ENCODE results near the gene GREB1.

Gene GREB1

DNA sequence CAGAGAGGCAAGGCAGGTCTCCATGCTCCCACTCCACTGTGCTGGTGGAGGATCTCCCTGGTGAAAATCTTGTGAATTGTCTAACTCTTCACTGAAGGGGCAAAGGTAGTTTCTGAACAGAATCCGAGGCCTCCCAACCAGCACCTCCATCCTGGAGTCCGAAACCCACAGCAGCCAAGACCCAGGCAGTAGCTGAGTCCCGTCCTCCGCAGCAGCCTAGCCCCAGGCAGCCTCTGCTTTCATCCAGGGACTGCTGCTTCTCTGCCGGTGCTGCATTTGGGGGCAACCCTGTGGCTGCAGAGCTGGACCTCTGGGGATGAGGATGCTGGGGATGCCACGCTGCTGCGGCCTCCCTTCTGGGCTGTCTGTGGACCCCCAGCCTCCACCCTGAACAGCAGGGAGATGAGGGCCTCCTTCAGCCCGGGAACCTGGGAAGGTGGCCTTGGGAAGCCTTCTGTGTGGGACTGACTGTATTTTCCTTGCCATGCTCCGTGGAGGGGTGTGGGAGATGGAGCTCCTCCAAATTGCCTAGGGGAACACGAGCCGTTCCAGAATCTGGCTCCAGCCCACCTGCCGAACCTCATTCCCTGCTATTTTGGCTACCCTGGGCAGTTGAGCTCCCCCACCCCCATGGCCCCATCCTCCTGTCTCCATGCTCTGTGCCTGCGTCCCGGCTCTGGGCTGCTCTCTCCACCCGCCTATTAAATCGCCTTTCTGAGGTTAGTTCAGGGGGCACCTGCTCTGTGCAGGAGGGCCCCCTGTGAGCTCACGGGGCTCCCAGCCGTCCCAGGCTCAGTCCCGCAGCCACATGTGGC is 48.2 kb downstream of the GREB1 start:
- DNase-seq, result no peak

DNA sequence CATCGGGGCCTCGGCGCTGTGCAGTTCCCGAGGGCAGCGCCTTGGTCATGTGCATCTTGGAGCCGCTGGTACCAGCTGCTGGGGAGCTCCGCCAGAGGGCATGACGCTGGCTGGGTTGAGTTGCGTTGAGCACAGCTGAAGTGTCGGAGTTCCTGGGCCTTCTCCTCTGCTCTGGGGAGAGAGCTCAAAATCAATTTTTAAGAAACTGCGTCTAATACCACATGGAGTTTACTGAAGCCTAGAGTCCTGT is 48.7 kb downstream of the GREB1 start:
- no peak for DNase-seq

- DNase-seq, result peak; percentile 20
These were observed 49.3 kb downstream of the GREB1 start for GRCh38 chr2:11582862-11583752.

DNA sequence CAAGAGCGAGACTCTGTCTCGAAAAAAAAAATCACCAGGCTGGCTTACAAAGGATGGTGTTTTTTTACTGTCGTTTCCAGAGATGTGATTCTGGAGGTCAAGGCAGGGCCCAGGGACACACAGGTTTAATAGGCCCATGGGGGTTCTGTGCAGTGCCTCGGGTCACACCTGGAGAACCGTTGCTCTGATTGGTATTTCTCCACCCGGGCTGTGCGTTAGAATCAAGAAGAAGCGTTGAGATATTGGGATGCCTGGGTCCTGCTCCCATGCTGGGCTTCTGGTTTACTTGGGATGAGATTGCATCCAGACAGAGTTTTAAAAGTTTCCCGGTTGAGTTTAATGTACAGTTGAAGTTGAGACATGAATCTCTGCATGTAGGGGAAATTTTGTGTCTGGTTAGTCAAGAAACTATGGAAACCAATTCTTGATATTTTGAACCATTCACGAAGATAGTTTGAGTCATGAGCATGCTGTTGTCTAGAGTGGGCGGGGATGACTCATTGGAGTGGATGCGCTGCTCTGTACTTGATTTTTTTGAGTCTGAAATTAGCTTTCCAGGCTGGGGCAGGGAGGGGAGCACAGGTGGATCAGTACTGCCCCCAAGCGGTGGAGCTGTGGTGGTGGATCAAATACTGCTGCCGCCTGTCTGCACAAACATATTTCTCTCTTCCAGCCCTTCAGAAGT is 50.1 kb downstream of the GREB1 start:
- peak; percentile 49 for DNase-seq

DNA sequence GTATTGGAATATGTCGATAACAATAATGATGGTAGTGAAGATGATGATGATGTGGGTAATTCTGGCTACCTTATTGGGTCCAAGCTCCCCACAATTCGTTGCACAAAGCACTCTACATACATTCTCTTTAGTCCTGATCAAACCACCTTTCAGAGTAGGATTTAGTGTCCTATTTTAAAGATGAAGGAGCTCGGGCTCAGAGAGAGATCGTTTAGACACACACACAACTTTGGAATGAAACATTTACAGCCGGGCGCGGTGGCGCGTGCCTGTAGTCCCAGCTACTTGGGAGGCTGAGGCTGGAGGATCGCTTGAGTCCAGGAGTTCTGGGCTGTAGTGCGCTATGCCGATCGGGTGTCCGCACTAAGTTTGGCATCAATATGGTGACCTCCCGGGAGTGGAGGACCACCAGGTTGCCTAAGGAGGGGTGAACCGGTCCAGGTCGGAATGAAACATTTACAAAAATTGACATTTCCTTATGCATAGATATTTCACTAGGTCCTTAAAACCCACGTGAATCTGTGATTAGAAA is 50.7 kb downstream of the GREB1 start:
- no peak for DNase-seq

- DNase-seq, result no peak
These were observed 51.2 kb downstream of the GREB1 start for GRCh38 chr2:11585071-11585470.

DNA sequence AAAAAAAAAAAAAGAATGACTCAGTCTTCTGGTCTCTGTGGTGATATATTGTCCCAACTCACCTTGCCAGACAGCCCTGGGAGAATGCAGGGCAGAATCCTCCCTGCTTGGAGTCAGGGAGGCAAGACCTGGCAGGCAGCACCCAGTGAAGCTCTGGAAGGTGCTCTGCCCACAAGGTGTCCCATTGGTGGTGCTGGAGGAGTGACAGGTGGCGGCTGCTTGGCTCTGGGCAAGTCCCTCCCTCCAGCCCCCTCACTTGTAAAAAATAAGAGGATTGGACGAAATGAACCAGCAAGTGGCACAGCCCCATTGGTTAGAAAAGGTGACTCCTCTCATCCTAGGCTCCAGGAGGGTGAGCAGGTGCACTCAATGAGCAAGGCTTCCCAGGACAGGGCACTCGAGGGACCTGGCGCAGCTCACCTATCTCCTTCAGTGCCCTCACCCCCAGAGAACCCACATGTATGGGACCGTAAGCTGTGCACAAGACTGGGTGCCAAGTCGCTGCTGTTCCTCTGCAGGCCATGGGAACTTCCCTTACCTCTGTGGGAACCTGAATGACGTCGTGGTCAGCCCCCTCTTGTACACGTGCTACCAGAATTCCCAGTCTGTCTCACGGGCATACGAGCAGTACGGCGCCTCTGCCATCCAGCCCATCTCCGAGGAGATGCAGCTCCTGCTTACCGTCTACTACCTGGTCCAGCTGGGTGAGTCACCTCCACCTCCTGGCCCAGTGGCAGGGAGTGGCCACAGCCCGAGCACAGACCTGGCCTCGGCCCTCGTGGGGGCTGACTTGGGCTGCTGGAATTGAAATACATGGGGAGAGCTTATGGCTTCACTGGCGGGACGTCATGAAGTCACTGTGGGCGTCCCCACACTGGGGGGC is 54.6 kb downstream of the GREB1 start:
- DNase-seq, result no peak

DNA sequence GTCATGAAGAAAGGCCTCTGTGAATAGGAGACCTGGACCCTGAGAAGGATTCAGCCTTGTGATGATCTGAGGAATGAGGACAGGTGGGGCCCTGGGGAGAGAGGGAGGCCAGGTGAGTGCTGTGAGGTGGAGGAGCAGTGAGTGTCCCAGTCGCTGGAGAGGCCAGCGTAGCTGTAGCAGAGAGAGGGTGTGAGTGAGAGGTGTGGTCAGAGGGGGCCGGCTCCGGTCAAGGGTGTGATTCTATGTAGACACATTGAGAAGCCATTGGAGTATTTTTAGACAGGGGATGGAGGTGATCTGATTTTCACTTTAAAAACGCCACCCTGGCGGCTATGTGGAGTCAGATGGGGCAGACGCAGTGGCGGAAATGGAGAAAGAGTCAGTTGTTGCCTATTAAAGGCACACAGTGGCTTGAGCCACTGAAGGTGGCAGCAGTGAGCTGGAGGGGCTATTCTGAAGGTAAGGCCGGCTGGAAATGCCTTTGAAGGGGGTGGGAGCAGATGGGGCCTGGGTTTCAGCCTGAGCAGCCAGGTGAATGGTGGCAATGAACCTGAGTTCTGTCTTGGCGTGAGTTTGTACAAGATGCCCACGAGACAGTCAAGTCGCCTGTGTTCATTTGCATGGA is 55.6 kb downstream of the GREB1 start:
- no peak for DNase-seq

DNA sequence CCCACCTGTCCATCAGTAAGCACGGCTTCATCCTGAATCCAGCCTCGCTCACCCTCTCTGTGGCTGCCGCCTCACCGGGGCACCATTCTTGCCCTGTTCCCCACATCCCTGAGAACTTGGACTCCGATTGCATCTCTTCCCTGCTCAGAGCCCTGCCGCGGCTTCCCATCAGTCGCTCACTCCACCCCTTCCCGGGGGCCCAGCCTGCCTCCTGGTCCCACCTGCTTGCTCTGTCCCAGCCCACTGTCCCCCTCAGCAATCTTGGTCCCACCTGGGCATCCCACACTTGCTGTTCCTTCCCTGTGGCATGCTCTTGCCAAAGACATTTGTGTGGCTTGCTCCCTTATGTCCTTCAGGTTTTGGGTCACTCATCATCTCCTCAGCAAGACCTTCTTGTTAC is 56.3 kb downstream of the GREB1 start:
- DNase-seq, result no peak

DNA sequence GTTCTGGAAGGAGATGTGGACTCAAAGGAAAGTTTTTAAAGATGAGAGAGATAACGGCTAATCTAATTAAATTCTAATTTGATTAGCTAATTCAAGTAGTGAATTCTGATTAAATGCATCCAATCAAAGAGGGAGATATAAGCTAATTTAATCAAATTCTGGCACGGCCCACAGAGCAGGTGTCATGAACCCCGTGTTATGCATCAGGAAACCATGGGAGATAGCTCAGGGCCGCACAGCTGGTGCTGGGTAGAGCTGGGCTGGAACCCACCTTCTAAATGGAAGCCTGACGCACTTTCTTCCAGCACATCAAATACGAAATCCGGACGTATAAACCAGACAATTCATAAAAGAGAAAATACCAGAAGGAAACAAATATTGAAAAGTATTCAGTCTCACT is 57.2 kb downstream of the GREB1 start:
- DNase-seq, result no peak

DNA sequence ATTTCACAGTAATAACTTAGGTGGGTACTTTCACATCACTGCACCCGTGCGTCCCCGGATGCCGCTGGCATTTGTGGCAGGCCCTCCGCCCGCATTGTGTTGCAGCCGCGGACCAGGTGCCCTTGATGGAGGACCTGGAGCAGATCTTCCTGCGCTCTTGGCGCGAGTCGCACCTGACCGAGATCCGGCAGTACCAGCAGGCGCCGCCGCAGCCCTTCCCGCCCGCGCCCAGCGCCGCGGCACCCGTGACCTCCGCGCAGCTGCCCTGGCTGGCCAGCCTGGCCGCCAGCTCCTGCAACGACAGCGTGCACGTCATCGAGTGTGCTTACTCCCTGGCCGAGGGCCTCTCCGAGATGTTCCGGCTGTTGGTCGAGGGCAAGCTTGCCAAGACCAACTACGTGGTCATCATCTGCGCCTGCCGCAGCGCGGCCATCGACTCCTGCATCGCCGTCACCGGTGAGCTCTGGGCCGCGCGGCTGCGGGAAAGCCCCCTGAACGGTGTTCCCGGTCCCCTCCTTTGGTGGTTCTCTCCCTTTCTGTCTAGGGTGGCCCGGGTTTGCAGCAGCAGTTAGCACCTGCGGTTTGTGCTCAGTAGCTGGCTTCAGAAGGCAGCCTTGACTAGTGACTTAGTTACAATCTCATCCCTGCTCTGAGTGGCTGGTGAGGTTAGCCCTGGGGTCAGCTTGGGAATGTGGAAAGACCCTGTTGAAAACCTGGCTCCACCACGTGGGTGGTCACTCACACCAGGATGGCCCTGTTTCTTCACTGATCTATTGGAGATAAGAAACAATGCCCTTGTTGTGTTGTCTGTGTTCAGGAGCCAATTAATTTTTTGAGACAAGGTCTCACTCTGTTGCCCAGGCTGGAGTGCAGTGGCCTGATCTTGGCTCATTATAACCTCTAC is 59.1 kb downstream of the GREB1 start:
- no peak for DNase-seq

DNA sequence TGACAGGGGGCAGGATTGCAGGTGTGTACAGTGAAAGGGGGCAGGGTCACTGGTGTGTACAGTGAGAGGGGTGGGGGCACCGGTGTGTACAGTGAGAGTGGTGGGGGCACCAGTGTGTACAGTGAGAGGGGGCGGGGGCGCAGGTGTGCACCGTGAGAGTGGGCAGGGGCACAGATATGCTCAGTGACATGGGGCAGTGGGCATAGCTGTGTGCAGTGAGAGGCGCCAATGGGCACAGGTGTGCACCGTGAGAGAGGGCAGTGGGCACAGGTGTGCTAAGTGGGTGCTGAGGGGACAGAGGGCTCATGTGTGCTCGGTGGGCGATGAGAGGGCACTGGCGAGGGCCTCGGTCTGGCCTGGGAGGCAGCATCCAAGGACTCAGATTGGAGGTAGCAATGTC is 63.0 kb downstream of the GREB1 start:
- no peak for DNase-seq

DNA sequence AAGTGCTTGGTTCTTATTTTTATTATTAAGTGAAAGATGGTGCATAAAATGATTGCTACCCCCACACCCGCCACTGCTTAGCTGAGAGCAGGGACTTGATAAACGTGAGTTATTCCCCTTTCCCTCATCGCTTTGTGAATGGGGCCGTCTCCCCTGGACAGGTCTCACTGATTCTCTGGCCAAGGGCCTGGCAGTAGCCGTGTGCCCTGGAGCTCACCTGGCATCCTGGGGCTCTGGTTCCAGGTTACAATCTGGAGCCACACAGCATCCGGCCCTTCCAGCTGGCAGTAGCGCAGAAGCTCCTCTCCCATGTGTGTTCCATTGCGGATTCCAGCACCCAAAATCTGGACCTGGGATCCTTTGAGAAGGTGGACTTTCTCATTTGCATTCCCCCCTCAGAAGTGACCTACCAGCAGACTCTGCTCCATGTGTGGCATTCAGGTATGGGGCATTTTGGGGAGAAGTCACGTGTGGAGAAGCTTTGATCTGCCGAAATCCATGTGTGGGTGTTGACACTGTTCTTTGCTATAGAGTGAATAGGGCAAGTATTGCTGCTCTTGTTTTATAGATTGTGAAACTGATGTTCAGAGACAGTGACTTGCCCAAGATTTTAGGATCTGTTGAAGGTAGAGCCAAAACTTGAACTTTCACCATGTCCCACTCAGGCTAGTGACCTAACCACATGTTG is 63.8 kb downstream of the GREB1 start:
- no peak for DNase-seq

- DNase-seq, result no peak
These were observed 64.4 kb downstream of the GREB1 start for GRCh38 chr2:11598228-11598731.

DNA sequence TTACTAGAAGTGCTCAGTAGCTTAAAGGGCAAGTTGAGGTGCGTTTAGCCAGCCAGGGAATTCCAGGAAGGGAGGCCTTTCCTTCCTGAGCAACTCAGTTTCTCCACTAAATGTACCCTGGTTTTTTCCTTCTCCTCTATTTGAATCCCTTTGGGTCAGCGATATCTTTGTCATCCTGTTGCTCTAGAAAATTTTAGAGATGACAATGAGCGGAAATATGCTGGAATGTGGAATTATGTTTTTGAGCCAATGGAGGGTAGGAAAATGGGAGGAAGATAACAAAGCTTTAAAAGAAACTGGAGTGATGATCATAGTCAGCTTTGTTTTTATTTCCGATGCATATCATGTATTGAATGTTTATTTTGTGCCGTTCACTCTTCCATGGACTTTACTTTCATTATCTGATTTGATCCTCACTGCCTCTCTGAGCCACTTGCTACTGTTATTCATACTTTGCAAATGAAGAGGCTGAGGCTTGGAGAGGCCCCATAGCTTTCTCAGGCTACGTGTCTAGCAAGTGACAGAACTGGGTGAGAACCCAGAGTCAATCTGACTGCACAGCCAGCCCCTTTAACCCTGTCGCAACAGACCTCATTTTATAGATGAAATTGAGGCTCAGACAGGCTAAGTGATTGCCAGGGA is 68.8 kb downstream of the GREB1 start:
- DNase-seq, result no peak

- no peak for DNase-seq
These were observed 76.9 kb downstream of the GREB1 start for GRCh38 chr2:11610624-11611242.

- DNase-seq, result no peak
These were observed 77.4 kb downstream of the GREB1 start for GRCh38 chr2:11611251-11611650.

DNA sequence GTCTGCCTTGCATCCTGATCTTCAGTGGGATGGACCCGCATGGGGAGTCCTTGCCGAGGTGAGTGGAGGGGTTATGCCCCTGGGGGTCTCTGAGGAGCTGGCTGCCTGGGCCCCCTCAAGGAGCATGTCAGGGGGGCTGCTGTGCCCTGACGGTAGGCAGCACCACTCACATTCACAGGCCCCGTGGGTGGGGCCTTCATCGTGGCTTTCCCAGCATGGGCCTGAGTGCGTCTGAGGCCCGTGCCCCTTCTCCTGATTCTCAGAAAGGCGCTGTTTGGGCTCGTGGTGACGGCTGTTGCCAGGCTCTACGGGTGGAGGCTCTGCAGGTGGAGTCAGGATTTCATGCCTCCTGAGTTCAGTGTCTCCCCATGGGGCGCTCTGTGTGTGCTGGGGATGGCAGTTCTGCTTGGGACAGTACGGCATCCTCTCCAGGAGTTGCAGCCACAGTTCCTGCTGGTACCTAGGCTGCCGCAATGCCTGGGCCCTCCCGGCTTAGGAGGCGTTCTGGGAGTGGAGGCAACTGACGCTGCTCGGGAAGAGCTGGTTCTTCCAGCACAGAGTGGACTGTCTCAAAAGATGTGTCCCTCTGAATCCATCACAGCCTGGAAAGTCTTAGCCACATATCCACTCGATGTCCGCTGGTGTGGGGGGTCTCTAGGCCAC is 78.8 kb downstream of the GREB1 start:
- no peak for DNase-seq

GRCh38 chr2:11613297-11613696 is 79.5 kb downstream of the GREB1 start:
- DNase-seq, result no peak

Measured in activated CD4-positive, alpha-beta T cell treated with anti-CD3 and anti-CD28 coated beads for 1 hour (primary cell).